ENCODE measurements around the gene COMP. TPM values are rescaled to one million over a fixed set of nuclear protein-coding genes. Genes with fewer than 3 reads are reported as not detected.

The COMP gene
- total and polyA plus RNA-seq, 10 donors: 0.04 to 1.0 (median 0.13) TPM; not detected in 7

DNA sequence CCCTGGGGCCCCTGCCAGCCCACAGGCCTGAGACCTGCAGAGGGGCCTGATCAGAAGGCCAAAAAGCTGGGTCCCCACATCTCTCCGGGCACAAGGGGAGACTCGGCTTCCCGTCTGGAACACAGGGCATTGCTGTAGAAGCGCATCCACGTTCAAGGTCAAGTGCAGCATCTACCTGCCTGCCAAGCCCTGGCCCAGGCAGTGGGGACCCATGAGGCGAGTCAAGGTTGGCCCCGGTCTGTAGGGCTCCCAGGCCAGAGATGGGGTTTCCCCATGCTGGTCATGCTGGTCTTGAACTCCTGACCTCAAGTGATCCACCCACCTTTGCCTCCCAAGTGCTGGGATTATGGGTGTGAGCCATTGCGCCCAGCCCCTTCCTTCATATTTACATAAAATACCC lies 13.5 kb upstream of the COMP start:
- Histone ChIP-seq H3K36me3 (no peaks in the 10 kb centered on the region), H3K4me1 (peaks cover 0 to 8% (median 3%) of the 10 kb centered on the region in 6 donors), H3K4me3 (no peak overlapping the region), H3K27ac (no peak overlapping the region), H3K27me3 (replicated peaks in 1 of 7) (peaks cover 0 to 41% (median 3%) of the 10 kb centered on the region in 7 donors), H3K9me3 (no peaks in the 10 kb centered on the region)
- DNase-seq: no peak
- intact Hi-C loops (cut with DNase I; ENCODE audit: low total_unique reads): no loop called here
- no peak for TF ChIP-seq POLR2A (IDR thresholded peaks at IDR 0.05)
- TF ChIP-seq, protein P1, sequence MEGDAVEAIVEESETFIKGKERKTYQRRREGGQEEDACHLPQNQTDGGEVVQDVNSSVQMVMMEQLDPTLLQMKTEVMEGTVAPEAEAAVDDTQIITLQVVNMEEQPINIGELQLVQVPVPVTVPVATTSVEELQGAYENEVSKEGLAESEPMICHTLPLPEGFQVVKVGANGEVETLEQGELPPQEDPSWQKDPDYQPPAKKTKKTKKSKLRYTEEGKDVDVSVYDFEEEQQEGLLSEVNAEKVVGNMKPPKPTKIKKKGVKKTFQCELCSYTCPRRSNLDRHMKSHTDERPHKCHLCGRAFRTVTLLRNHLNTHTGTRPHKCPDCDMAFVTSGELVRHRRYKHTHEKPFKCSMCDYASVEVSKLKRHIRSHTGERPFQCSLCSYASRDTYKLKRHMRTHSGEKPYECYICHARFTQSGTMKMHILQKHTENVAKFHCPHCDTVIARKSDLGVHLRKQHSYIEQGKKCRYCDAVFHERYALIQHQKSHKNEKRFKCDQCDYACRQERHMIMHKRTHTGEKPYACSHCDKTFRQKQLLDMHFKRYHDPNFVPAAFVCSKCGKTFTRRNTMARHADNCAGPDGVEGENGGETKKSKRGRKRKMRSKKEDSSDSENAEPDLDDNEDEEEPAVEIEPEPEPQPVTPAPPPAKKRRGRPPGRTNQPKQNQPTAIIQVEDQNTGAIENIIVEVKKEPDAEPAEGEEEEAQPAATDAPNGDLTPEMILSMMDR (IDR thresholded peaks at IDR 0.05 in 8 of 11, conservative IDR thresholded peaks at IDR 0.05 in 3 of 11): no peak
- no peak for TF ChIP-seq POLR2AphosphoS5 (IDR thresholded peaks at IDR 0.05)
- WGBS, 5 donors: 82 to 93% (median 87%) methylated on average over 7 to 8 of the region's 8 CpGs

DNA sequence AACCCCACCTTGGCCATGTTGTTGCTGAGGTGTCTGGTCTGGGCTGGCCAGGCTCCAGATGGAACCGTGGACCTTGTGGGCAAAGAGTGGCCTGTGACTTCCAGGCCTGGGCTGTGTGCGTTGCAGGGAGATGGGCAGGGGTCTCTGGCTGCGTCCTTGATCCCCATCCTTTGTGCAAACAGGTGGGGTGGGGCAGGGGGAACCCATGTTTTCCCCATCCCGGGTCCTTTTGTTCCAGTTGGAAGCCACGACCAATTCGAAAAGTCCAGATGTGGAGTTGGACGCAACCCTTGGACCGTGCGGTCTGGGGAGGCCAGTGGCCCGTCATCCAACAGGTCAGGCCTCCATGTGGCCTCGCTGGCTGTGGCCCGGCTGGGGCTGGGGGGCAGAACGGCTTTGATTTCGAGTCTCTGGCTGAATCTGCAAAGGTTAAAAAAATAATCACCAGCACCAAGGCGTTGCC lies 13.1 kb upstream of the COMP start:
- Histone ChIP-seq H3K4me1 (peaks cover 0 to 5% (median under 1%) of the 10 kb centered on the region in 6 donors), H3K4me3 (no peak overlapping the region), H3K9me3 (no peaks in the 10 kb centered on the region), H3K27ac (no peak overlapping the region), H3K36me3 (no peaks in the 10 kb centered on the region), H3K27me3 (replicated peaks in 1 of 7) (peaks cover 0 to 42% (median 3%) of the 10 kb centered on the region in 7 donors)
- DNase-seq: no peak
- TF ChIP-seq POLR2AphosphoS5 (IDR thresholded peaks at IDR 0.05) (no peak), POLR2A (IDR thresholded peaks at IDR 0.05) (no peak)
- TF ChIP-seq, protein P1 (IDR thresholded peaks at IDR 0.05 in 8 of 11, conservative IDR thresholded peaks at IDR 0.05 in 3 of 11): no peak
- intact Hi-C loops (cut with DNase I; ENCODE audit: low total_unique reads): no loop called here
- 90 to 94% (median 91%) methylated on average over 10 to 15 of the region's 15 CpGs for WGBS, 5 donors

DNA sequence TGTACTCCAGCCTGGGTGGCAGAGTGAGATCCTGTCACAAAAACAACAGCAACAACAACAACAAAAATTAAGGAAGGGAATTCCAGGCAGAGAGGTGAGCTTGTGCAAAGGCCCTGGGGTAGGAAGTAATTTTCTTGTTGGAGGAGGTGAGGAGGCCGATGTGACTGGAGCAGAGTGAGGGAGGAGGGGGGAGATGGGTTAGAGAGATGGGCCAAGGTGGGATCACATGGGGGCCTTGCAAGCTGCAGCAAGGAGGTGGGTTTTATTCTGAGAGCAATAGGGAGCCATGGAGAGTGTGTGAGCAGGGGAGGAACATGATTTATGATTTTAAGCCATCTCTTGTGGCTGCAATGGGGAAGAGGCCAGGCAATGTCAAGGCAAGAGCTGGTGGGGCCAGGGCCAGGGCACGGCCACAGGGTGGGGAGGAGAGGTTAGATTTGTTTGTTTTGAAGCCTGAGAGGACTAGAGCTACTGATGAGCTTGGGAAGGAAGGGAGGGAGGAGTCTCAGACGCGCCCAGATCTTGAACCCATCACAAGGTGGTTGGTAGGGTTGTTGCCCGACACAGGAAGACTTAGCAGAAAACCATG lies 12.5 kb upstream of the COMP start:
- Histone ChIP-seq H3K27ac (no peak overlapping the region), H3K9me3 (no peaks in the 10 kb centered on the region), H3K36me3 (no peaks in the 10 kb centered on the region), H3K4me3 (no peak overlapping the region), H3K27me3 (replicated peaks in 1 of 7) (peaks cover 0 to 47% (median 8%) of the 10 kb centered on the region in 7 donors), H3K4me1 (no peaks in the 10 kb centered on the region)
- no peak for TF ChIP-seq POLR2A (IDR thresholded peaks at IDR 0.05)
- TF ChIP-seq, protein P1 (IDR thresholded peaks at IDR 0.05 in 8 of 11, conservative IDR thresholded peaks at IDR 0.05 in 3 of 11): no peak
- no peak for TF ChIP-seq POLR2AphosphoS5 (IDR thresholded peaks at IDR 0.05)
- no peak for DNase-seq
- 82 to 93% (median 87%) methylated on average over 5 of the region's 5 CpGs for WGBS, 5 donors
- intact Hi-C loops (cut with DNase I; ENCODE audit: low total_unique reads): no loop called here

DNA sequence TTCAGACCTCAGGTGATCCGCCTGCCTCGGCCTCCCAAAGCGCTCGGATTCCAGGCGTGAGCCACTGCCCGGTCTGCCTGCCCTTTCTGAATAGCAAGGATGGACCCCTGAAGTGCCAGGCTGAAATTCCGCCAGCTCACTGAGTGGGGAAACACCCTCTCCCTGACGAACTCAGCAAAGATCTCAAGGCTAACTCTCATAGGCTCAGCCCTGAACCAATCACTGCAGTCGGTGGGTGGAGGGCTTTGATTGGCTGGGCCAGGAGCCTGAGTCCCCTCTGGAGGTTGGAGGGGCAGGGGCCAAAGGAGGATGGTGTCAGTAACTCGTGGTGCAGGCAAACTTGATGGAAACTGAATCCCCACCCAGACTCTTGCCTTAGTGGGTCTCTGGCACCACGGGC lies 11.2 kb upstream of the COMP start:
- DNase-seq: no peak
- Histone ChIP-seq H3K36me3 (no peaks in the 10 kb centered on the region), H3K4me1 (no peaks in the 10 kb centered on the region), H3K9me3 (no peaks in the 10 kb centered on the region), H3K27me3 (replicated peaks in 1 of 7) (peaks cover 0 to 60% (median 12%) of the 10 kb centered on the region in 7 donors), H3K27ac (no peak overlapping the region), H3K4me3 (no peak overlapping the region)
- intact Hi-C loops (cut with DNase I; ENCODE audit: low total_unique reads): no loop called here
- WGBS, 5 donors: 67 to 76% (median 69%) methylated on average over 11 of the region's 11 CpGs
- TF ChIP-seq POLR2AphosphoS5 (IDR thresholded peaks at IDR 0.05) (no peak), POLR2A (IDR thresholded peaks at IDR 0.05) (no peak)
- TF ChIP-seq, protein P1 (IDR thresholded peaks at IDR 0.05 in 8 of 11, conservative IDR thresholded peaks at IDR 0.05 in 3 of 11): no peak
